ENCODE data around the gene FOXD1.

DNA sequence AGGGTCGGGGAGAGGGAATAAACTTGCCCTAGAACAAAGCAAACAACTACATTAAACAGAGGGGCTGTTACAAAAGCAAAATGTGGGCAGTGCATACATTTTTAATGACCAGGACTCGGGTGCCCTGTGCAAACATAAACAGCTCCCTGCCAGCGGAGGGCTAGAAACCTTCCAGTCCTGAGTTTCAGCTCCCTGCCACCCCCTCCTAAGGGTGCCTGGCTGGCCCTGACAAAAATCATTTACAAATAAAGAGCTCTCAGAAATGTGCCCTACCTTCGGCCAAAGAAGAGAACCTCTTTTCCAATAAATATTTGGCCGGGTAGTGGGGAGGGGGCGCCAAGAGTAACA lies 29.5 kb downstream of the FOXD1 start:
- TF ChIP-seq, protein P1, sequence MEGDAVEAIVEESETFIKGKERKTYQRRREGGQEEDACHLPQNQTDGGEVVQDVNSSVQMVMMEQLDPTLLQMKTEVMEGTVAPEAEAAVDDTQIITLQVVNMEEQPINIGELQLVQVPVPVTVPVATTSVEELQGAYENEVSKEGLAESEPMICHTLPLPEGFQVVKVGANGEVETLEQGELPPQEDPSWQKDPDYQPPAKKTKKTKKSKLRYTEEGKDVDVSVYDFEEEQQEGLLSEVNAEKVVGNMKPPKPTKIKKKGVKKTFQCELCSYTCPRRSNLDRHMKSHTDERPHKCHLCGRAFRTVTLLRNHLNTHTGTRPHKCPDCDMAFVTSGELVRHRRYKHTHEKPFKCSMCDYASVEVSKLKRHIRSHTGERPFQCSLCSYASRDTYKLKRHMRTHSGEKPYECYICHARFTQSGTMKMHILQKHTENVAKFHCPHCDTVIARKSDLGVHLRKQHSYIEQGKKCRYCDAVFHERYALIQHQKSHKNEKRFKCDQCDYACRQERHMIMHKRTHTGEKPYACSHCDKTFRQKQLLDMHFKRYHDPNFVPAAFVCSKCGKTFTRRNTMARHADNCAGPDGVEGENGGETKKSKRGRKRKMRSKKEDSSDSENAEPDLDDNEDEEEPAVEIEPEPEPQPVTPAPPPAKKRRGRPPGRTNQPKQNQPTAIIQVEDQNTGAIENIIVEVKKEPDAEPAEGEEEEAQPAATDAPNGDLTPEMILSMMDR (optimal IDR thresholded peaks at IDR 0.05 in 1 of 3, IDR thresholded peaks at IDR 0.05 in 1 of 3, conservative IDR thresholded peaks at IDR 0.05 in 1 of 3; ENCODE audit: extremely low read depth in 1 of 3, insufficient read depth in 2 of 3, low read length in 3 of 3): no peak
- TF ChIP-seq EZH2 (IDR thresholded peaks at IDR 0.05; ENCODE audit: low read length): no peak

Data from keratinocyte (primary cell).